Measurements from ENCODE around the gene KLHL1. TPM values are rescaled to one million over a fixed set of nuclear protein-coding genes. Genes with fewer than 3 reads are reported as not detected.

The KLHL1 gene
- total RNA-seq, 4 donors from 2014 or later: not detected

DNA sequence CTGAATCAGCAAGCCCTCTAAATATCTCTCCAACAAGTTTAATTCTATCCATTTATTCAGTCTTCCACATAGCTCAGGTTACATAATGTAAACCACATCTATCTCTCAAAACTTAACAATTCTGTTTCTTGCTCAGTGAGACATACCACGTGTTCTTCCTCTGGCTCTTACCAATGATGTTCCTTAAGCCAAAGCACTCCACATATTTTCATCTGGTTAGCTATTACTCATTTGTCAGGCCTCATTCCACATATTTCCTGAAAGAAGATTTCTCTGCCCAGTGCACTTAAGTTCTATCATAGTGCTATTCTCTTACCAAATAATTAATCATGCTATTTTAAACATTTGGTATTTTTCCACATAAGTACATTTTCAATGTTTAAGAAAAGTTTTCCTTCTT is 403.9 kb downstream of the KLHL1 start:
- Histone ChIP-seq H3K36me3 (no peaks in the 10 kb centered on the region), H3K27me3 (no peaks in the 10 kb centered on the region), H3K27ac (no peak overlapping the region), H3K9me3 (no peaks in the 10 kb centered on the region), H3K4me3 (no peak overlapping the region), H3K4me1 (no peaks in the 10 kb centered on the region)
- WGBS, 2 donors: 72 to 77% methylated on average over 1 of the region's 1 CpG
- TF ChIP-seq, protein P1, sequence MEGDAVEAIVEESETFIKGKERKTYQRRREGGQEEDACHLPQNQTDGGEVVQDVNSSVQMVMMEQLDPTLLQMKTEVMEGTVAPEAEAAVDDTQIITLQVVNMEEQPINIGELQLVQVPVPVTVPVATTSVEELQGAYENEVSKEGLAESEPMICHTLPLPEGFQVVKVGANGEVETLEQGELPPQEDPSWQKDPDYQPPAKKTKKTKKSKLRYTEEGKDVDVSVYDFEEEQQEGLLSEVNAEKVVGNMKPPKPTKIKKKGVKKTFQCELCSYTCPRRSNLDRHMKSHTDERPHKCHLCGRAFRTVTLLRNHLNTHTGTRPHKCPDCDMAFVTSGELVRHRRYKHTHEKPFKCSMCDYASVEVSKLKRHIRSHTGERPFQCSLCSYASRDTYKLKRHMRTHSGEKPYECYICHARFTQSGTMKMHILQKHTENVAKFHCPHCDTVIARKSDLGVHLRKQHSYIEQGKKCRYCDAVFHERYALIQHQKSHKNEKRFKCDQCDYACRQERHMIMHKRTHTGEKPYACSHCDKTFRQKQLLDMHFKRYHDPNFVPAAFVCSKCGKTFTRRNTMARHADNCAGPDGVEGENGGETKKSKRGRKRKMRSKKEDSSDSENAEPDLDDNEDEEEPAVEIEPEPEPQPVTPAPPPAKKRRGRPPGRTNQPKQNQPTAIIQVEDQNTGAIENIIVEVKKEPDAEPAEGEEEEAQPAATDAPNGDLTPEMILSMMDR (IDR thresholded peaks at IDR 0.05): no peak
- TF ChIP-seq EP300 (IDR thresholded peaks at IDR 0.05) (no peak), POLR2A (IDR thresholded peaks at IDR 0.05) (no peak)
- DNase-seq (ENCODE audit: low spot score in 2 of 2): no peak

GRCh38 chr13:69690999-69691398 is 417.3 kb downstream of the KLHL1 start:
- Histone ChIP-seq H3K4me3 (no peak overlapping the region), H3K27me3 (no peaks in the 10 kb centered on the region), H3K9me3 (no peaks in the 10 kb centered on the region), H3K4me1 (no peaks in the 10 kb centered on the region), H3K27ac (no peak overlapping the region), H3K36me3 (no peaks in the 10 kb centered on the region)
- 65 to 71% methylated on average over 3 of the region's 3 CpGs for WGBS, 2 donors
- no peak for DNase-seq (ENCODE audit: low spot score in 2 of 2)
- TF ChIP-seq POLR2A (IDR thresholded peaks at IDR 0.05) (no peak), EP300 (IDR thresholded peaks at IDR 0.05) (no peak)
- TF ChIP-seq, protein P1 (IDR thresholded peaks at IDR 0.05): no peak

GRCh38 chr13:69683921-69684686 is 424.1 kb downstream of the KLHL1 start:
- no peak overlapping the region for H3K4me3 ChIP-seq
- TF ChIP-seq EP300 (IDR thresholded peaks at IDR 0.05) (no peak), POLR2A (IDR thresholded peaks at IDR 0.05) (no peak)
- TF ChIP-seq, protein P1 (IDR thresholded peaks at IDR 0.05): no peak
- no peaks in the 10 kb centered on the region for H3K4me1 ChIP-seq
- DNase-seq (ENCODE audit: low spot score in 2 of 2): no peak
- WGBS, 2 donors: 43 to 50% methylated on average over 3 of the region's 3 CpGs
- no peak overlapping the region for H3K27ac ChIP-seq
- no peaks in the 10 kb centered on the region for H3K27me3 ChIP-seq
- H3K9me3 ChIP-seq: no peaks in the 10 kb centered on the region
- H3K36me3 ChIP-seq: no peaks in the 10 kb centered on the region

GRCh38 chr13:69681722-69682121 is 426.5 kb downstream of the KLHL1 start:
- Histone ChIP-seq H3K27ac (no peak overlapping the region), H3K36me3 (no peaks in the 10 kb centered on the region), H3K27me3 (no peaks in the 10 kb centered on the region), H3K4me1 (no peaks in the 10 kb centered on the region), H3K9me3 (peaks cover 0 to 6% (median 0%) of the 10 kb centered on the region in 4 donors), H3K4me3 (no peak overlapping the region)
- 78% methylated on average over 3 of the region's 3 CpGs for WGBS, 2 donors
- TF ChIP-seq POLR2A (IDR thresholded peaks at IDR 0.05) (no peak), EP300 (IDR thresholded peaks at IDR 0.05) (no peak)
- TF ChIP-seq, protein P1 (IDR thresholded peaks at IDR 0.05): no peak
- DNase-seq (ENCODE audit: low spot score in 2 of 2): no peak

DNA sequence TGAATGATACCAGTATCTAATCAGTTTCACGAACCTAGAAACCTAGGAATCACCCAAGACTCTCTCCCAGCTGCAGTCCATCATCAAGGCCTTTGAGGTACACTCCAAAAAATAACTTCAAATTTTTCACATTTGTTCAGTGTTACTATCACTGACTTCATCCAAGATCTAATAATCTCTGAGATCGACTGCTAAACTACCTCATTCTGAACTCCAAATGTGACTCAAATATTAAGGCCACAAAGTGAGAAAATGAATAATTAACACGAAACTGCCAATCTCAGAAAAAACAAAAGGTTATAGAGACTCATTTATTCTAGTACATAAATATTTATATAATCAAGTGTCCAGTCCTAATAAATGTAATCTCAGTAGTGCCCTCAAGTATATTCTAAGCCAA is 430.9 kb downstream of the KLHL1 start:
- no peaks in the 10 kb centered on the region for H3K36me3 ChIP-seq
- peaks cover 0 to 11% (median 0%) of the 10 kb centered on the region in 4 donors for H3K9me3 ChIP-seq
- TF ChIP-seq EP300 (IDR thresholded peaks at IDR 0.05) (no peak), POLR2A (IDR thresholded peaks at IDR 0.05) (no peak)
- TF ChIP-seq, protein P1 (IDR thresholded peaks at IDR 0.05): no peak

More for the DNA sequence above, 430.9 kb downstream of the KLHL1 start:
- no peaks in the 10 kb centered on the region for H3K4me1 ChIP-seq
- H3K4me3 ChIP-seq: no peak overlapping the region
- no peak overlapping the region for H3K27ac ChIP-seq
- no peaks in the 10 kb centered on the region for H3K27me3 ChIP-seq
- WGBS, 2 donors: 80 to 82% methylated on average over 3 of the region's 3 CpGs
- DNase-seq (ENCODE audit: low spot score in 2 of 2): no peak
